ENCODE measurements around the gene SEPHS1.

SEPHS1 gene

GRCh38 chr10:13352519-13352918, 4.4 kb upstream of the SEPHS1 start:
- no peak overlapping the region for H4K8ac ChIP-seq (ENCODE audit: low read length)
- no peak for DNase-seq
- no peak overlapping the region for H3K18ac ChIP-seq (ENCODE audit: low read depth in 1 of 2, low read length in 2 of 2)
- no peak overlapping the region for H3K23ac ChIP-seq (ENCODE audit: low read length in 2 of 2)
- H3K4ac ChIP-seq (ENCODE audit: low read depth in 1 of 2, low read length in 2 of 2), result no peak overlapping the region
- no peak overlapping the region for H3K4me3 ChIP-seq (ENCODE audit: insufficient read depth in 1 of 2, low read depth in 1 of 2, low read length in 2 of 2)
- no peaks in the 10 kb centered on the region for H3K36me3 ChIP-seq (ENCODE audit: control insufficient read depth in 1 of 2, insufficient read depth in 2 of 2, low read depth in 1 of 2, low read length in 2 of 2)
- H3K14ac ChIP-seq (ENCODE audit: low read length in 2 of 2), result no peak overlapping the region
- peaks cover 41 to 47% of the 10 kb centered on the region in 2 experiments for H3K27me3 ChIP-seq (ENCODE audit: control insufficient read depth in 1 of 2, insufficient read depth in 1 of 2, low read length in 2 of 2)
- H3K4me2 ChIP-seq (ENCODE audit: low read length, poor library complexity, severe bottlenecking), result no peak overlapping the region
- WGBS, result 47% methylated on average over 3 of the region's 3 CpGs
- H3K9me3 ChIP-seq (ENCODE audit: control insufficient read depth, low read length), result no peaks in the 10 kb centered on the region
- H2AFZ ChIP-seq (ENCODE audit: low read depth, low read length), result no peak overlapping the region
- H3K79me1 ChIP-seq (replicated peaks; ENCODE audit: low read length, poor library complexity, severe bottlenecking), result no peaks in the 10 kb centered on the region
- no peak overlapping the region for H3K27ac ChIP-seq (ENCODE audit: low read length, poor library complexity, severe bottlenecking)
- H2AK5ac ChIP-seq (ENCODE audit: low read length, severe bottlenecking), result no peak overlapping the region
- H3K9ac ChIP-seq (ENCODE audit: low read length), result no peak overlapping the region
- peaks cover 7% of the 10 kb centered on the region for H3K4me1 ChIP-seq (ENCODE audit: control insufficient read depth, insufficient read depth, low read depth, low read length)
- H2BK5ac ChIP-seq (ENCODE audit: low read depth, low read length, poor library complexity, severe bottlenecking), result no peak overlapping the region
- H2BK15ac ChIP-seq (ENCODE audit: low read depth, poor library complexity, severe bottlenecking), result no peak overlapping the region
- no peak overlapping the region for H2BK12ac ChIP-seq (ENCODE audit: low read length in 2 of 2)
- no peak overlapping the region for H2BK120ac ChIP-seq (ENCODE audit: low read depth, low read length)
- no peak overlapping the region for H4K91ac ChIP-seq (ENCODE audit: low read length)

GRCh38 chr10:13351340-13351915, 3.3 kb upstream of the SEPHS1 start:
- Histone ChIP-seq H3K9ac (ENCODE audit: low read length) (no peak overlapping the region), H3K27me3 (ENCODE audit: control insufficient read depth in 1 of 2, insufficient read depth in 1 of 2, low read length in 2 of 2) (peaks cover 38 to 43% of the 10 kb centered on the region in 2 experiments), H3K14ac (ENCODE audit: low read length in 2 of 2) (no peak overlapping the region), H3K4me3 (ENCODE audit: insufficient read depth in 1 of 2, low read depth in 1 of 2, low read length in 2 of 2) (no peak overlapping the region), H2BK5ac (ENCODE audit: low read depth, low read length, poor library complexity, severe bottlenecking) (no peak overlapping the region), H3K23ac (ENCODE audit: low read length in 2 of 2) (peak overlapping the region in 1 of 2 experiments; percentile 34), H2BK15ac (ENCODE audit: low read depth, poor library complexity, severe bottlenecking) (no peak overlapping the region), H3K79me1 (replicated peaks; ENCODE audit: low read length, poor library complexity, severe bottlenecking) (peaks cover 1% of the 10 kb centered on the region), H4K91ac (ENCODE audit: low read length) (no peak overlapping the region), H3K4me1 (ENCODE audit: control insufficient read depth, insufficient read depth, low read depth, low read length) (peaks cover 7% of the 10 kb centered on the region), H3K18ac (ENCODE audit: low read depth in 1 of 2, low read length in 2 of 2) (no peak overlapping the region), H2BK12ac (ENCODE audit: low read length in 2 of 2) (no peak overlapping the region), H4K8ac (ENCODE audit: low read length) (no peak overlapping the region), H3K4me2 (ENCODE audit: low read length, poor library complexity, severe bottlenecking) (no peak overlapping the region), H3K4ac (ENCODE audit: low read depth in 1 of 2, low read length in 2 of 2) (no peak overlapping the region), H2BK120ac (ENCODE audit: low read depth, low read length) (no peak overlapping the region), H2AK5ac (ENCODE audit: low read length, severe bottlenecking) (no peak overlapping the region), H3K27ac (ENCODE audit: low read length, poor library complexity, severe bottlenecking) (no peak overlapping the region), H2AFZ (ENCODE audit: low read depth, low read length) (no peak overlapping the region), H3K36me3 (ENCODE audit: control insufficient read depth in 1 of 2, insufficient read depth in 2 of 2, low read depth in 1 of 2, low read length in 2 of 2) (no peaks in the 10 kb centered on the region), H3K9me3 (ENCODE audit: control insufficient read depth, low read length) (no peaks in the 10 kb centered on the region)
- 18% methylated on average over 11 of the region's 11 CpGs for WGBS
- no peak for DNase-seq

- Histone ChIP-seq H2BK15ac (ENCODE audit: low read depth, poor library complexity, severe bottlenecking) (no peak overlapping the region), H2BK5ac (ENCODE audit: low read depth, low read length, poor library complexity, severe bottlenecking) (no peak overlapping the region), H2BK120ac (ENCODE audit: low read depth, low read length) (no peak overlapping the region), H3K9me3 (ENCODE audit: control insufficient read depth, low read length) (no peaks in the 10 kb centered on the region), H3K36me3 (ENCODE audit: control insufficient read depth in 1 of 2, insufficient read depth in 2 of 2, low read depth in 1 of 2, low read length in 2 of 2) (no peaks in the 10 kb centered on the region), H3K4ac (ENCODE audit: low read depth in 1 of 2, low read length in 2 of 2) (no peak overlapping the region), H2BK12ac (ENCODE audit: low read length in 2 of 2) (peak overlapping the region in 1 of 2 experiments; percentile 7), H2AFZ (ENCODE audit: low read depth, low read length) (peak overlapping the region; percentile 2), H3K4me1 (ENCODE audit: control insufficient read depth, insufficient read depth, low read depth, low read length) (peaks cover 7% of the 10 kb centered on the region), H3K4me3 (ENCODE audit: insufficient read depth in 1 of 2, low read depth in 1 of 2, low read length in 2 of 2) (peak overlapping the region in 1 of 2 experiments; percentile 95), H3K23ac (ENCODE audit: low read length in 2 of 2) (no peak overlapping the region), H3K27me3 (ENCODE audit: control insufficient read depth in 1 of 2, insufficient read depth in 1 of 2, low read length in 2 of 2) (peaks cover 31 to 37% of the 10 kb centered on the region in 2 experiments), H3K79me1 (replicated peaks; ENCODE audit: low read length, poor library complexity, severe bottlenecking) (peaks cover 5% of the 10 kb centered on the region), H2AK5ac (ENCODE audit: low read length, severe bottlenecking) (no peak overlapping the region), H3K9ac (ENCODE audit: low read length) (peak overlapping the region; percentile 89), H3K27ac (ENCODE audit: low read length, poor library complexity, severe bottlenecking) (peak overlapping the region; percentile 53), H3K18ac (ENCODE audit: low read depth in 1 of 2, low read length in 2 of 2) (no peak overlapping the region), H3K14ac (ENCODE audit: low read length in 2 of 2) (no peak overlapping the region), H4K91ac (ENCODE audit: low read length) (no peak overlapping the region), H4K8ac (ENCODE audit: low read length) (no peak overlapping the region), H3K4me2 (ENCODE audit: low read length, poor library complexity, severe bottlenecking) (peak overlapping the region; percentile 71)
- DNase-seq, result peak; percentile 71
- under 1% methylated on average over 25 of the region's 25 CpGs for WGBS
Observed at GRCh38 chr10:13349463-13350274, 1.6 kb upstream of the SEPHS1 start.

GRCh38 chr10:13347500-13348156, 465 bp downstream of the SEPHS1 start:
- H4K91ac ChIP-seq (ENCODE audit: low read length), result peak overlapping the region; percentile 76
- peaks cover 15 to 22% of the 10 kb centered on the region in 2 experiments for H3K27me3 ChIP-seq (ENCODE audit: control insufficient read depth in 1 of 2, insufficient read depth in 1 of 2, low read length in 2 of 2)
- peak overlapping the region; percentile 97 for H2BK120ac ChIP-seq (ENCODE audit: low read depth, low read length)
- no peaks in the 10 kb centered on the region for H3K9me3 ChIP-seq (ENCODE audit: control insufficient read depth, low read length)
- no peak overlapping the region for H3K23ac ChIP-seq (ENCODE audit: low read length in 2 of 2)
- H2BK15ac ChIP-seq (ENCODE audit: low read depth, poor library complexity, severe bottlenecking), result peak overlapping the region; percentile 97
- peak overlapping the region; percentile 73 for H2AFZ ChIP-seq (ENCODE audit: low read depth, low read length)
- H3K36me3 ChIP-seq (ENCODE audit: control insufficient read depth in 1 of 2, insufficient read depth in 2 of 2, low read depth in 1 of 2, low read length in 2 of 2), result peaks cover 2 to 3% of the 10 kb centered on the region in 2 experiments
- H3K18ac ChIP-seq (ENCODE audit: low read depth in 1 of 2, low read length in 2 of 2), result peak overlapping the region; percentile 73 to 92
- no peak overlapping the region for H3K27ac ChIP-seq (ENCODE audit: low read length, poor library complexity, severe bottlenecking)
- H3K14ac ChIP-seq (ENCODE audit: low read length in 2 of 2), result peak overlapping the region in 1 of 2 experiments; percentile 24
- peak; percentile 80 for DNase-seq
- H3K4me1 ChIP-seq (ENCODE audit: control insufficient read depth, insufficient read depth, low read depth, low read length), result peaks cover 9% of the 10 kb centered on the region
- peak overlapping the region; percentile 96 for H3K9ac ChIP-seq (ENCODE audit: low read length)
- peaks cover 11% of the 10 kb centered on the region for H3K79me1 ChIP-seq (replicated peaks; ENCODE audit: low read length, poor library complexity, severe bottlenecking)
- H3K4ac ChIP-seq (ENCODE audit: low read depth in 1 of 2, low read length in 2 of 2), result peak overlapping the region; percentile 77 to 90
- H2AK5ac ChIP-seq (ENCODE audit: low read length, severe bottlenecking), result no peak overlapping the region
- peak overlapping the region; percentile 73 for H4K8ac ChIP-seq (ENCODE audit: low read length)
- H3K4me2 ChIP-seq (ENCODE audit: low read length, poor library complexity, severe bottlenecking), result no peak overlapping the region
- H2BK12ac ChIP-seq (ENCODE audit: low read length in 2 of 2), result no peak overlapping the region
- H3K4me3 ChIP-seq (ENCODE audit: insufficient read depth in 1 of 2, low read depth in 1 of 2, low read length in 2 of 2), result peak overlapping the region; percentile 80 to 87
- 0% methylated on average over 21 of the region's 109 CpGs for WGBS
- peak overlapping the region; percentile 79 for H2BK5ac ChIP-seq (ENCODE audit: low read depth, low read length, poor library complexity, severe bottlenecking)

All from mesenchymal stem cell (in vitro differentiated cells and primary cell).